Suprapubic skin (tissue), 4 donors: Measurements from ENCODE around the gene PHACTR1. TPM values are rescaled to one million over a fixed set of nuclear protein-coding genes. Genes with fewer than 3 reads are reported as not detected.

Experiments used
- DNase-seq, 2 donors: peaks; one replicate each; pipeline ENCODE4 v3.0.0-alpha.2; 2019; ENCODE audit warnings: low spot score in 2 of 2
- H3K27ac ChIP-seq: fragments of 200-600 bp; sonication (generic); one replicate; pipeline ENCODE4 v1.5.1; 2019
- H3K27me3 ChIP-seq: fragments of 200-600 bp; sonication (generic); one replicate; pipeline ENCODE4 v1.5.1; 2019
- H3K36me3 ChIP-seq: fragments of 200-600 bp; sonication (generic); one replicate; pipeline ENCODE4 v1.5.1; 2019
- H3K4me1 ChIP-seq: fragments of 200-600 bp; sonication (generic); one replicate; pipeline ENCODE4 v1.5.1; 2019
- H3K4me3 ChIP-seq: fragments of 200-600 bp; sonication (generic); one replicate; pipeline ENCODE4 v1.5.1; 2019; ENCODE audit warnings: mild to moderate bottlenecking
- H3K9me3 ChIP-seq: fragments of 200-600 bp; sonication (generic); one replicate; pipeline ENCODE4 v1.5.1; 2019
- CTCF ChIP-seq, 2 donors: fragments of 200-600 bp in 1 of 2; fragments of 450-650 bp in 1 of 2; sonication (generic) in 1 of 2; IDR thresholded peaks; one replicate each; pipeline ENCODE4 v1.5.1; 2016 to 2019; ENCODE audit warnings: antibody characterized with exemption in 2 of 2, mild to moderate bottlenecking in 1 of 2, moderate library complexity in 1 of 2
- EP300 ChIP-seq: sonication (generic); formaldehyde crosslinking; IDR thresholded peaks from one replicate; pipeline ENCODE4 v1.6.1; 2017; ENCODE audit warnings: antibody characterized with exemption
- POLR2A ChIP-seq, 2 donors: fragments of 450-650 bp; IDR thresholded peaks; one replicate each; pipeline ENCODE4 v1.6.1; 2017; ENCODE audit warnings: antibody characterized with exemption in 2 of 2, mild to moderate bottlenecking in 2 of 2, moderate library complexity in 2 of 2
- POLR2AphosphoS5 ChIP-seq, 3 donors: sonication (generic); formaldehyde crosslinking; IDR thresholded peaks; one replicate each; pipeline ENCODE4 v1.6.1; 2017; ENCODE audit warnings: antibody characterized with exemption in 3 of 3
- WGBS: methylation state at CpG from one replicate; pipeline ENCODE4 v1.1.5; 2018; 5-methylcytosine and 5-hydroxymethylcytosine counted together
- total RNA-seq, 4 donors: library from RNA; depleted of rRNA; stranded (reverse); fragments of >200 nt; gene quantifications; one replicate each; pipeline ENCODE4 v1.1.0, GENCODE V29; 2016

PHACTR1 gene
- total RNA-seq, 4 donors from 2014 or later, result 4.0 to 8.2 (median 6.4) TPM

- no peak overlapping the region for H3K4me3 ChIP-seq
- no peaks in the 10 kb centered on the region for H3K36me3 ChIP-seq
- 62% methylated on average over 4 of the region's 4 CpGs for WGBS
- DNase-seq, result no peak
- H3K4me1 ChIP-seq, result no peaks in the 10 kb centered on the region
- no peak for TF ChIP-seq CTCF (IDR thresholded peaks at IDR 0.05)
- TF ChIP-seq POLR2A (IDR thresholded peaks at IDR 0.05), result no peak
- TF ChIP-seq EP300, result no peak
- no peak for TF ChIP-seq POLR2AphosphoS5 (IDR thresholded peaks at IDR 0.05)
- H3K27me3 ChIP-seq, result no peaks in the 10 kb centered on the region
- no peak overlapping the region for H3K27ac ChIP-seq
- no peaks in the 10 kb centered on the region for H3K9me3 ChIP-seq
Observed at GRCh38 chr6:12973386-12973785, 256.8 kb downstream of the PHACTR1 start.

- no peaks in the 10 kb centered on the region for H3K4me1 ChIP-seq
- no peak for DNase-seq
- no peak for TF ChIP-seq POLR2AphosphoS5 (IDR thresholded peaks at IDR 0.05)
- no peak for TF ChIP-seq CTCF (IDR thresholded peaks at IDR 0.05)
- TF ChIP-seq POLR2A (IDR thresholded peaks at IDR 0.05), result no peak
- TF ChIP-seq EP300, result no peak
- no peak overlapping the region for H3K27ac ChIP-seq
- WGBS, result 96% methylated on average over 2 of the region's 2 CpGs
- H3K36me3 ChIP-seq, result no peaks in the 10 kb centered on the region
- H3K27me3 ChIP-seq, result no peaks in the 10 kb centered on the region
- H3K4me3 ChIP-seq, result no peak overlapping the region
- H3K9me3 ChIP-seq, result no peaks in the 10 kb centered on the region
Observed at GRCh38 chr6:12974551-12974950, 258.0 kb downstream of the PHACTR1 start.

GRCh38 chr6:12976366-12976765 is 259.8 kb downstream of the PHACTR1 start:
- TF ChIP-seq CTCF (IDR thresholded peaks at IDR 0.05), result no peak
- no peak for TF ChIP-seq POLR2AphosphoS5 (IDR thresholded peaks at IDR 0.05)
- no peak for TF ChIP-seq POLR2A (IDR thresholded peaks at IDR 0.05)
- WGBS, result 88% methylated on average over 5 of the region's 5 CpGs
- no peak for DNase-seq

GRCh38 chr6:12977206-12977605 is 260.6 kb downstream of the PHACTR1 start:
- no peaks in the 10 kb centered on the region for H3K36me3 ChIP-seq
- H3K4me3 ChIP-seq, result no peak overlapping the region
- TF ChIP-seq EP300, result no peak
- TF ChIP-seq POLR2AphosphoS5 (IDR thresholded peaks at IDR 0.05), result no peak
- TF ChIP-seq CTCF (IDR thresholded peaks at IDR 0.05), result no peak
- no peak for TF ChIP-seq POLR2A (IDR thresholded peaks at IDR 0.05)
- no peak overlapping the region for H3K27ac ChIP-seq
- no peak for DNase-seq
- H3K9me3 ChIP-seq, result no peaks in the 10 kb centered on the region
- no peaks in the 10 kb centered on the region for H3K27me3 ChIP-seq
- no peaks in the 10 kb centered on the region for H3K4me1 ChIP-seq
- WGBS, result 96% methylated on average over 3 of the region's 3 CpGs

More at GRCh38 chr6:12976366-12976765, 259.8 kb downstream of the PHACTR1 start:
- H3K36me3 ChIP-seq, result no peaks in the 10 kb centered on the region
- no peak overlapping the region for H3K4me3 ChIP-seq
- no peaks in the 10 kb centered on the region for H3K9me3 ChIP-seq
- H3K27me3 ChIP-seq, result no peaks in the 10 kb centered on the region
- no peaks in the 10 kb centered on the region for H3K4me1 ChIP-seq
- no peak overlapping the region for H3K27ac ChIP-seq

GRCh38 chr6:12977806-12978205 is 261.2 kb downstream of the PHACTR1 start:
- TF ChIP-seq POLR2A (IDR thresholded peaks at IDR 0.05) (no peak), CTCF (IDR thresholded peaks at IDR 0.05) (no peak), EP300 (no peak), POLR2AphosphoS5 (IDR thresholded peaks at IDR 0.05) (no peak)
- 77% methylated on average over 4 of the region's 4 CpGs for WGBS
- Histone ChIP-seq H3K27ac (no peak overlapping the region), H3K4me1 (no peaks in the 10 kb centered on the region), H3K36me3 (no peaks in the 10 kb centered on the region), H3K4me3 (no peak overlapping the region), H3K9me3 (no peaks in the 10 kb centered on the region), H3K27me3 (no peaks in the 10 kb centered on the region)
- DNase-seq, result no peak
